ENCODE measurements around the gene LHX3.

DNA sequence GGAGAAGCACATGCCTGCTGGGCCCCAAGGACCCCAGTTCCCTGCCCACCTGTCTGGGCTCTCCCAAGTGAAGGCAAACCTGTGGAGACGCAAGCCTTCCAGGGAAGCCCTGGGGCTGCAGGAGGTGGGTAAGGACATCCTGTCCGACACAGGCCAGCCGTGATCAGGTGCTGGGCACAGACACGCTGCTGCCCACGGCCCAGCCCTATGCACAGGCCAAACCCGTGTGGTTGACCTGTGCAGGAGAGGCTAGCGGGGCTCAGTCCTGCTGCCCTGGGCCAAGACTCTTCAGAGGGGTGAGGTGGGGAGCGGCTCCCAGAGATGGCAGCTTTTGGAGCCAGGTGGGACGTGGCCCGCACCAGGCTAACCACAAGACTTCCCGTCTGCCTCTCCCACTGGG, 14.3 kb downstream of the LHX3 start:
- TF ChIP-seq, protein P1, sequence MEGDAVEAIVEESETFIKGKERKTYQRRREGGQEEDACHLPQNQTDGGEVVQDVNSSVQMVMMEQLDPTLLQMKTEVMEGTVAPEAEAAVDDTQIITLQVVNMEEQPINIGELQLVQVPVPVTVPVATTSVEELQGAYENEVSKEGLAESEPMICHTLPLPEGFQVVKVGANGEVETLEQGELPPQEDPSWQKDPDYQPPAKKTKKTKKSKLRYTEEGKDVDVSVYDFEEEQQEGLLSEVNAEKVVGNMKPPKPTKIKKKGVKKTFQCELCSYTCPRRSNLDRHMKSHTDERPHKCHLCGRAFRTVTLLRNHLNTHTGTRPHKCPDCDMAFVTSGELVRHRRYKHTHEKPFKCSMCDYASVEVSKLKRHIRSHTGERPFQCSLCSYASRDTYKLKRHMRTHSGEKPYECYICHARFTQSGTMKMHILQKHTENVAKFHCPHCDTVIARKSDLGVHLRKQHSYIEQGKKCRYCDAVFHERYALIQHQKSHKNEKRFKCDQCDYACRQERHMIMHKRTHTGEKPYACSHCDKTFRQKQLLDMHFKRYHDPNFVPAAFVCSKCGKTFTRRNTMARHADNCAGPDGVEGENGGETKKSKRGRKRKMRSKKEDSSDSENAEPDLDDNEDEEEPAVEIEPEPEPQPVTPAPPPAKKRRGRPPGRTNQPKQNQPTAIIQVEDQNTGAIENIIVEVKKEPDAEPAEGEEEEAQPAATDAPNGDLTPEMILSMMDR (IDR thresholded peaks at IDR 0.05 in 8 of 11, conservative IDR thresholded peaks at IDR 0.05 in 3 of 11) = no peak
- TF ChIP-seq POLR2A (IDR thresholded peaks at IDR 0.05) = no peak
